ENCODE measurements around the gene NFE2L1. TPM values are rescaled to one million over a fixed set of nuclear protein-coding genes. Genes with fewer than 3 reads are reported as not detected.
"Not testable (repeated sequence)": the region's sequence is repeated elsewhere in the genome, so short reads cannot be mapped to it uniquely, and the experiment has no call there.

Gene NFE2L1
- total RNA-seq, 2 donors from 2014 or later = 87.8 to 244 TPM

DNA sequence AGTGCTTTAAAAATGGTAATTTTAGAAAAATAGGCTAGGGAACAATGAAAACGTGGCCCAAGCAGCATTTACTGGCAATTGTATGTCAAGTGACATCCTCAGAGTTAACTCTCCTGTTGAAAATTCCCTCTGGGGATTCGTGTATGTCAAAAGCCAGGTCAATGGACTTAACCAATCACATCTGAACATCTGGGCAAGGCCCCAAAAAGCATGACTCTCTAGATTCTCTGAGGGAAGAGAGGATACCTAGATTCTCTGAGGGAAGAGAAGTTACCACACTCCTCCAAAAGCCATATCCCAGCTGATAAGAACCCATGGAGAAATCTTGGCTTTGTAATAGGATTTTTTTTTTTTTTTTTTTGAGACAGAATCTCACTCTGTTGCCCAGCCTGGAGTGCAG lies 23.5 kb downstream of the NFE2L1 start:
- no peaks in the 10 kb centered on the region for H3K9me3 ChIP-seq
- intact Hi-C loops (cut with DNase I) = no loop called here
- H3K4me3 ChIP-seq = no peak overlapping the region
- no peaks in the 10 kb centered on the region for H3K27me3 ChIP-seq (replicated peaks; ENCODE audit: insufficient read depth)
- H3K27ac ChIP-seq = no peak overlapping the region
- H3K4me1 ChIP-seq (replicated peaks) = no peaks in the 10 kb centered on the region
- TF ChIP-seq POLR2AphosphoS5 (IDR thresholded peaks at IDR 0.05) = no peak
- TF ChIP-seq, protein P1, sequence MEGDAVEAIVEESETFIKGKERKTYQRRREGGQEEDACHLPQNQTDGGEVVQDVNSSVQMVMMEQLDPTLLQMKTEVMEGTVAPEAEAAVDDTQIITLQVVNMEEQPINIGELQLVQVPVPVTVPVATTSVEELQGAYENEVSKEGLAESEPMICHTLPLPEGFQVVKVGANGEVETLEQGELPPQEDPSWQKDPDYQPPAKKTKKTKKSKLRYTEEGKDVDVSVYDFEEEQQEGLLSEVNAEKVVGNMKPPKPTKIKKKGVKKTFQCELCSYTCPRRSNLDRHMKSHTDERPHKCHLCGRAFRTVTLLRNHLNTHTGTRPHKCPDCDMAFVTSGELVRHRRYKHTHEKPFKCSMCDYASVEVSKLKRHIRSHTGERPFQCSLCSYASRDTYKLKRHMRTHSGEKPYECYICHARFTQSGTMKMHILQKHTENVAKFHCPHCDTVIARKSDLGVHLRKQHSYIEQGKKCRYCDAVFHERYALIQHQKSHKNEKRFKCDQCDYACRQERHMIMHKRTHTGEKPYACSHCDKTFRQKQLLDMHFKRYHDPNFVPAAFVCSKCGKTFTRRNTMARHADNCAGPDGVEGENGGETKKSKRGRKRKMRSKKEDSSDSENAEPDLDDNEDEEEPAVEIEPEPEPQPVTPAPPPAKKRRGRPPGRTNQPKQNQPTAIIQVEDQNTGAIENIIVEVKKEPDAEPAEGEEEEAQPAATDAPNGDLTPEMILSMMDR (IDR thresholded peaks at IDR 0.05) = no peak
- TF ChIP-seq POLR2A (IDR thresholded peaks at IDR 0.05) = no peak
- WGBS = 55% methylated on average over 2 of the region's 2 CpGs
- peaks cover 0 to 2% of the 10 kb centered on the region in 2 donors for H3K36me3 ChIP-seq
- DNase-seq (ENCODE audit: low spot score) = no peak

DNA sequence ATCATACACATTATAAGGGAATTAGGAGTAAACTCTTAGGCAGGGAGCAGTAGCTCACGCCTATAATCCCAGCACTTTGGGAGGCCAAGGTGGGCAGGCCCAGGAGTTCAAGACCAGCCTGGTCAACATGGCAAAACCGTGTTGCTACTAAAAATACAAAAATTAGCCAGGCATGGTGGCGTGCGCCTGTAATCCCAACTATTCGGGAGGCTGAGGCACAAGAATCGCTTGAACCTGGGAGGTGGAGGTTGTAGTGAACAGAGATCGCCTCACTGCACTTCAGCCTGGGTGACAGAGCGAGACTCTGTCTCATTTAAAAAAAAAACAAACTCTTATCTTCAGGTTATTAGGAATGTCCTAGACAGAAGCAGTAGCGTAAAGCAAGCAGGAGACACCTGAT lies 24.7 kb downstream of the NFE2L1 start:
- H3K27ac ChIP-seq; intact Hi-C loops (cut with DNase I); H3K36me3 ChIP-seq; H3K27me3 ChIP-seq (replicated peaks; ENCODE audit: insufficient read depth); H3K9me3 ChIP-seq; DNase-seq (ENCODE audit: low spot score); H3K4me3 ChIP-seq; H3K4me1 ChIP-seq (replicated peaks): not testable (repeated sequence)
- WGBS = 94% methylated on average over 9 of the region's 9 CpGs

DNA sequence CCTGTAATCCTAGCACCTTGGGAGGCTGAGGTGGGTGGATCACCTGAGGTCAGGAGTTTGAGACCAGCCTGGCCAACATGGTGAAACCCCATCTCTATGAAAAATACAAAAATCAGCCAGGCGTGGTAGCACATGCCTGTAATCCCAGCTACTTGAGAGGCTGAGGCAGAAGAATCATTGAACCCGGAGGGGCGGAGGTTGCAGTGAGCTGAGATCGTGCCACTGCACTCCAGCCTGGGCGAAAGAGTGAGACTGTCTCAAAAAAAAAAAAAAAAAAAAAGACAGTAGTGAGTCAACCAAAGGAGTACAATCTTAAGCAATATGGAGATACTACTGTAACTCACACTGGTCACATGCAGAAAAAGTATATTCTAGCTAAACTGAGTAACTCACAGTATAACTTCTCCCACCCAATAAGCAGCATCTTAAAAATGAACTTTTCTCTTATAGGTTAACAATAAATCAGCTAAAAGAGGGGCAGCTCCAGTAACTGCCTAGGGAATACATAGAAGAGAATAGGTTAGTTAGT lies 25.5 kb downstream of the NFE2L1 start:
- H3K27me3 ChIP-seq (replicated peaks; ENCODE audit: insufficient read depth); H3K4me1 ChIP-seq (replicated peaks); H3K9me3 ChIP-seq; H3K36me3 ChIP-seq; H3K4me3 ChIP-seq; DNase-seq (ENCODE audit: low spot score); H3K27ac ChIP-seq: not testable (repeated sequence)
- intact Hi-C loops (cut with DNase I) = loop anchor here (1.0 kb wide), 1 partner anchor 47 kb away; no protein-coding TSS in a partner anchor
- WGBS = 98% methylated on average over 5 of the region's 5 CpGs

DNA sequence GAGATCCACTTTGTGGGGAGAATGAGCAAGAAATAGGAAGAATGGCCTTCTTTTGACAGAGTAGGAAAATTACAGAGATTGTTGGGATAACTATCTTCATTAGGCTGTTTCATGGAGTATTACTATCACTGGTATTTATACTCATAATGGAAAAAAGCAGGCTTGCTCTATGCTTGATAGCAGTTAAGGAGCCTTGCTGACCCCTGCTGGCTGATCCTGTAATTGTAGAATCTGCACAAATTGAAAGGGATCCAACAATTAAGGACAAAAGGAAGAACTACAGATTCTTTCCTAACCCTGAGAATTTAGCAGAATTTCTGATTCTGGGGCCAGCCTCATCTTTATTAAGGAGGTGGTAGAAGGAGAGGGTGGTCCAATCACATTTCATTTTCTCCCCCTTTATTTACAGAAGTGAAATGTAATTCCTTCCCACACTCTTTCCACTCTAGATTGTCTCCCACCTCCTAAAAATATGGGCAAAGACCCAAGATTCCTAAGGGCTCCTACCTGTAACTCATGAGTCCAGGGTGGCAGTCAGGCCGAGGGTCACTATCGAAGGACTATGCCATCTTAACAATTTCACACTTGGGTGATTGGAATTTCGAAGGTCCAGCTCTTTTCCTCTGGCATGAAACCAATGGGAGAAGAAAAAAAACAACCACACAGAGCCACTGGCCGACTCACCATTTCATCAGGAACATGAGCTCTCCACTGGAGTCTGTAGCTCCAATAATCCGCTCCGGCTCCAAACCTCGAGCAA lies 26.3 kb downstream of the NFE2L1 start:
- intact Hi-C loops (cut with DNase I) = loop anchor here (1.0 to 5.0 kb wide), 2 partner anchors 48 to 58 kb away; no protein-coding TSS in a partner anchor
- peaks cover 0 to 2% of the 10 kb centered on the region in 2 donors for H3K36me3 ChIP-seq

DNA sequence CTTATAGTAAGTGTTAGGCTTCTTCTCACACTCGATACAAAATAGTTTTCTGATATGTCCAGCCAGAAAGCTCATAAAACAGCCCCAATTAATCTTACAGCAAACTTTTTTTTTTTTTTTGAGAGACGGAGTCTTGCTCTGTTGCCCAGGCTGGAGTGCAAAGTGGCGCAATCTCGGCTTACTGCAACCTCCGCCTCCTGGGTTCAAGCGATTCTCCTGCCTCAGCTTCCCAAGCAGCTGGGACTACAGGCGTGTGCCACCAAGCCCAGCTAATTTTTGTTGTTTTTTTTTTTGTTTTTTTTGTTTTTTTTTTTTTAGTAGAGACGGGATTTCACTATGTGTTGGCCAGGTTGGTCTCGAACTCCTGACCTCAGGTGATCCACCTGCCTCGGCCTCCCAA lies 29.0 kb downstream of the NFE2L1 start:
- H3K27ac ChIP-seq; H3K4me1 ChIP-seq (replicated peaks); DNase-seq (ENCODE audit: low spot score); H3K27me3 ChIP-seq (replicated peaks; ENCODE audit: insufficient read depth); H3K4me3 ChIP-seq; H3K36me3 ChIP-seq; H3K9me3 ChIP-seq: not testable (repeated sequence)
- intact Hi-C loops (cut with DNase I) = loop anchor here (5.0 kb wide), 1 partner anchor 55 kb away; no protein-coding TSS in a partner anchor
- 89% methylated on average over 10 of the region's 10 CpGs for WGBS

More for the DNA sequence above, 26.3 kb downstream of the NFE2L1 start:
- Histone ChIP-seq H3K9me3 (no peaks in the 10 kb centered on the region), H3K27me3 (replicated peaks; ENCODE audit: insufficient read depth) (no peaks in the 10 kb centered on the region), H3K4me1 (replicated peaks) (no peaks in the 10 kb centered on the region), H3K4me3 (no peak overlapping the region), H3K27ac (no peak overlapping the region)
- peak; percentile 79 for DNase-seq (ENCODE audit: low spot score)
- 62% methylated on average over 7 of the region's 7 CpGs for WGBS
- TF ChIP-seq POLR2AphosphoS5 (IDR thresholded peaks at IDR 0.05) (peak; percentile 81), POLR2A (IDR thresholded peaks at IDR 0.05) (no peak)
- TF ChIP-seq, protein P1 (IDR thresholded peaks at IDR 0.05) = peak; percentile 37 to 94 (median 88)

DNA sequence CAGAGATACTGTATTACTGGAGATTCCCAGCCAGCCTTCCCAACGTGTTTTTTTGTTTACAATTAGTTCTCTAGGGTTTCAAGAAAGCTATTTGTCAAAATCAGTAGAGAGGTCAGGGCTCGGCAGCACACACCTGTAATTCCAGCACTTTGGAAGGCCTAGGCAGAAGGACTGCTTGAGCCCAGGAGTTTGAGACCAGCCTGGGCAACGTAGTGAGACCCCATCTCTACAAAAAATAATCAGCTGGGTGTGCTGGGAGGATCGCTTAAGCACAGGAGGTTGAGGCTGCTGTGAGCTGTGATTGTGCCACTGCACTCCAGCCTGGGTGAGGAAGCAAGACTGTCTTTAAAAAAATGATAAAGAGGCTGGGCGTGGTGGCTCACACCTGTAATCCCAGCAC lies 33.7 kb downstream of the NFE2L1 start:
- WGBS = 78% methylated on average over 5 of the region's 5 CpGs
- Histone ChIP-seq H3K36me3 (no peaks in the 10 kb centered on the region), H3K27me3 (replicated peaks; ENCODE audit: insufficient read depth) (no peaks in the 10 kb centered on the region), H3K4me1 (replicated peaks) (no peaks in the 10 kb centered on the region), H3K9me3 (no peaks in the 10 kb centered on the region), H3K27ac (no peak overlapping the region), H3K4me3 (no peak overlapping the region)
- TF ChIP-seq, protein P1 (IDR thresholded peaks at IDR 0.05) = no peak
- TF ChIP-seq POLR2AphosphoS5 (IDR thresholded peaks at IDR 0.05) (no peak), POLR2A (IDR thresholded peaks at IDR 0.05) (no peak)
- intact Hi-C loops (cut with DNase I) = no loop called here
- DNase-seq (ENCODE audit: low spot score) = no peak

Measured in prostate gland (tissue), 2 donors.